ENCODE results near the gene CDH23.

CDH23 gene

GRCh38 chr10:71467569-71468362, 71.0 kb downstream of the CDH23 start:
- POLR2A ChIA-PET: no interaction called here
- TF ChIP-seq ARNT (IDR thresholded peaks at IDR 0.05) (no peak), NFRKB (IDR thresholded peaks at IDR 0.05) (no peak), FOXK2 (IDR thresholded peaks at IDR 0.05) (no peak), CTBP1 (IDR thresholded peaks at IDR 0.05; ENCODE audit: borderline replicate concordance) (no peak), SP1 (IDR thresholded peaks at IDR 0.05) (no peak), HDGF (IDR thresholded peaks at IDR 0.05; ENCODE audit: borderline replicate concordance) (no peak), L3MBTL2 (conservative IDR thresholded peaks at IDR 0.05) (no peak), FOXM1 (IDR thresholded peaks at IDR 0.05; ENCODE audit: borderline replicate concordance) (no peak), PKNOX1 (IDR thresholded peaks at IDR 0.05) (no peak), ZNF384 (IDR thresholded peaks at IDR 0.05) (no peak), FOXA1 (IDR thresholded peaks at IDR 0.05) (no peak), TARDBP (IDR thresholded peaks at IDR 0.05) (no peak), BHLHE40 (IDR thresholded peaks at IDR 0.05; ENCODE audit: borderline replicate concordance) (no peak)
- CTCF ChIA-PET: no interaction called here

DNA sequence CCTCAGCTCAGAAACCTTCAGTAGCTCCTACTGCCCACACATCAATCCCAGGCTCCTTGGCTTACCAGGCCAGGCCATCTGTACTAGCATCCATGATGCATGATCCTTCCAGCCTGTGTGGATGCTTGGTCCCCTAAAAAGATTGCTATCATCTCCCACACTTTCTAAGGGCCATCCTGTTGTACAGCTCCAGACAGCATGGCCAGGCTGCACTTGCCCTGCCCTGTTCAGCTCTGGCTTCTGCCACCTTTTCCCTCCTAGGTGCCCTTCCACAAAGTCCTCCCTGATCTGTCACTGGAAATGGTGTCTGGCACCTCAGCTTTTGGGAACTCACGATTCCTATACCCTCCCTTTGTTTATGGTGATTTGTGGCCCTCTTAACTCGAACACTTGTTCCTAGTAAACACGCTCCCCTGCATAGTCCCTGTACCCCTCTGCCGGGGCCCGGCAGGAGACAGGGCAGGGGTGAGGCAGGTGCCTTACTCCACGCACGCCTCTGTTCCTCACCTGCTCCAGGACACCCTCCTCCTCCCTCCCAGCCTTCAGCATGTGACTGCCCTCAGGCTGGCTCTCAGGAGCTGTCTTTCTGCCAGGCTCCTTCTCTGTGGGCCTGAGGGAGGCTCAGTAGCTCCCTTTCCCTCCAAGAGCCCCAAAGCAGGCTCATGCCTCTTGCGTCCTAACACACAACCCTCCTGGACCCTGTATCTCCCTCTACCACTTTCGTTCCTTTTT, 71.8 kb downstream of the CDH23 start:
- no peak for DNase-seq (ENCODE audit: extremely low spot score)
- ChIA-PET CTCF (interaction anchor here (0.8 kb wide), 1 partner anchor 101 kb away, joined by 3 read pairs; no protein-coding TSS in a partner anchor), POLR2A (no interaction called here)
- TF ChIP-seq FOXM1 (IDR thresholded peaks at IDR 0.05; ENCODE audit: borderline replicate concordance) (no peak), BHLHE40 (IDR thresholded peaks at IDR 0.05; ENCODE audit: borderline replicate concordance) (no peak), L3MBTL2 (conservative IDR thresholded peaks at IDR 0.05) (no peak), SUZ12 (IDR thresholded peaks at IDR 0.05) (no peak), FOXA1 (IDR thresholded peaks at IDR 0.05) (no peak), LEF1 (IDR thresholded peaks at IDR 0.05; ENCODE audit: borderline replicate concordance) (no peak), ELF4 (IDR thresholded peaks at IDR 0.05) (no peak), HDGF (IDR thresholded peaks at IDR 0.05; ENCODE audit: borderline replicate concordance) (no peak), SP1 (IDR thresholded peaks at IDR 0.05) (no peak), FOXK2 (IDR thresholded peaks at IDR 0.05) (no peak), CTBP1 (IDR thresholded peaks at IDR 0.05; ENCODE audit: borderline replicate concordance) (no peak), NFRKB (IDR thresholded peaks at IDR 0.05) (no peak), PKNOX1 (IDR thresholded peaks at IDR 0.05) (no peak)

More at GRCh38 chr10:71467569-71468362, 71.0 kb downstream of the CDH23 start:
- no peak for DNase-seq (ENCODE audit: extremely low spot score)

GRCh38 chr10:71471006-71471405, 74.3 kb downstream of the CDH23 start:
- TF ChIP-seq ELF4 (IDR thresholded peaks at IDR 0.05) (no peak), SP1 (IDR thresholded peaks at IDR 0.05) (no peak), BHLHE40 (IDR thresholded peaks at IDR 0.05; ENCODE audit: borderline replicate concordance) (no peak), CTBP1 (IDR thresholded peaks at IDR 0.05; ENCODE audit: borderline replicate concordance) (no peak), HDGF (IDR thresholded peaks at IDR 0.05; ENCODE audit: borderline replicate concordance) (no peak), TARDBP (IDR thresholded peaks at IDR 0.05) (no peak), PKNOX1 (IDR thresholded peaks at IDR 0.05) (no peak), NFRKB (IDR thresholded peaks at IDR 0.05) (no peak), L3MBTL2 (conservative IDR thresholded peaks at IDR 0.05) (no peak), ARNT (IDR thresholded peaks at IDR 0.05) (no peak), FOXA1 (IDR thresholded peaks at IDR 0.05) (no peak), ZNF384 (IDR thresholded peaks at IDR 0.05) (no peak), LEF1 (IDR thresholded peaks at IDR 0.05; ENCODE audit: borderline replicate concordance) (no peak), FOXK2 (IDR thresholded peaks at IDR 0.05) (no peak), SUZ12 (IDR thresholded peaks at IDR 0.05) (no peak), FOXM1 (IDR thresholded peaks at IDR 0.05; ENCODE audit: borderline replicate concordance) (no peak)
- POLR2A ChIA-PET: no interaction called here

GRCh38 chr10:71471957-71472365, 75.2 kb downstream of the CDH23 start:
- no peak for TF ChIP-seq CTBP1 (IDR thresholded peaks at IDR 0.05; ENCODE audit: borderline replicate concordance)
- TF ChIP-seq HDGF (IDR thresholded peaks at IDR 0.05; ENCODE audit: borderline replicate concordance): no peak
- TF ChIP-seq L3MBTL2 (conservative IDR thresholded peaks at IDR 0.05): no peak
- TF ChIP-seq LEF1 (IDR thresholded peaks at IDR 0.05; ENCODE audit: borderline replicate concordance): no peak
- no peak for TF ChIP-seq TARDBP (IDR thresholded peaks at IDR 0.05)
- no peak for TF ChIP-seq FOXK2 (IDR thresholded peaks at IDR 0.05)
- TF ChIP-seq NFRKB (IDR thresholded peaks at IDR 0.05): no peak
- no peak for TF ChIP-seq FOXM1 (IDR thresholded peaks at IDR 0.05; ENCODE audit: borderline replicate concordance)
- no peak for TF ChIP-seq SUZ12 (IDR thresholded peaks at IDR 0.05)
- TF ChIP-seq SP1 (IDR thresholded peaks at IDR 0.05): no peak
- TF ChIP-seq FOXA1 (IDR thresholded peaks at IDR 0.05): no peak
- no peak for TF ChIP-seq ELF4 (IDR thresholded peaks at IDR 0.05)
- TF ChIP-seq BHLHE40 (IDR thresholded peaks at IDR 0.05; ENCODE audit: borderline replicate concordance): no peak
- CTCF ChIA-PET: no interaction called here
- POLR2A ChIA-PET: no interaction called here
- no peak for DNase-seq (ENCODE audit: extremely low spot score)

More at GRCh38 chr10:71471006-71471405, 74.3 kb downstream of the CDH23 start:
- no peak for DNase-seq (ENCODE audit: extremely low spot score)
- CTCF ChIA-PET: no interaction called here

GRCh38 chr10:71472466-71472865, 75.7 kb downstream of the CDH23 start:
- TF ChIP-seq FOXA1 (IDR thresholded peaks at IDR 0.05): no peak
- TF ChIP-seq CTBP1 (IDR thresholded peaks at IDR 0.05; ENCODE audit: borderline replicate concordance): no peak
- TF ChIP-seq TARDBP (IDR thresholded peaks at IDR 0.05): no peak
- TF ChIP-seq SUZ12 (IDR thresholded peaks at IDR 0.05): no peak
- TF ChIP-seq LEF1 (IDR thresholded peaks at IDR 0.05; ENCODE audit: borderline replicate concordance): no peak
- no peak for TF ChIP-seq ZNF384 (IDR thresholded peaks at IDR 0.05)
- no peak for TF ChIP-seq SP1 (IDR thresholded peaks at IDR 0.05)
- TF ChIP-seq BHLHE40 (IDR thresholded peaks at IDR 0.05; ENCODE audit: borderline replicate concordance): no peak
- TF ChIP-seq FOXM1 (IDR thresholded peaks at IDR 0.05; ENCODE audit: borderline replicate concordance): no peak
- no peak for TF ChIP-seq ELF4 (IDR thresholded peaks at IDR 0.05)
- no peak for TF ChIP-seq L3MBTL2 (conservative IDR thresholded peaks at IDR 0.05)
- TF ChIP-seq NFRKB (IDR thresholded peaks at IDR 0.05): no peak
- DNase-seq (ENCODE audit: extremely low spot score): no peak
- POLR2A ChIA-PET: no interaction called here
- CTCF ChIA-PET: no interaction called here

All from HEK293T (cell line).